ENCODE measurements around the gene GNB1. TPM values are rescaled to one million over a fixed set of nuclear protein-coding genes. Genes with fewer than 3 reads are reported as not detected.
"Not testable (repeated sequence)": the region's sequence is repeated elsewhere in the genome, so short reads cannot be mapped to it uniquely, and the experiment has no call there.

Gene GNB1
- total RNA-seq, 1 experiment from 2014 or later = 339 TPM

DNA sequence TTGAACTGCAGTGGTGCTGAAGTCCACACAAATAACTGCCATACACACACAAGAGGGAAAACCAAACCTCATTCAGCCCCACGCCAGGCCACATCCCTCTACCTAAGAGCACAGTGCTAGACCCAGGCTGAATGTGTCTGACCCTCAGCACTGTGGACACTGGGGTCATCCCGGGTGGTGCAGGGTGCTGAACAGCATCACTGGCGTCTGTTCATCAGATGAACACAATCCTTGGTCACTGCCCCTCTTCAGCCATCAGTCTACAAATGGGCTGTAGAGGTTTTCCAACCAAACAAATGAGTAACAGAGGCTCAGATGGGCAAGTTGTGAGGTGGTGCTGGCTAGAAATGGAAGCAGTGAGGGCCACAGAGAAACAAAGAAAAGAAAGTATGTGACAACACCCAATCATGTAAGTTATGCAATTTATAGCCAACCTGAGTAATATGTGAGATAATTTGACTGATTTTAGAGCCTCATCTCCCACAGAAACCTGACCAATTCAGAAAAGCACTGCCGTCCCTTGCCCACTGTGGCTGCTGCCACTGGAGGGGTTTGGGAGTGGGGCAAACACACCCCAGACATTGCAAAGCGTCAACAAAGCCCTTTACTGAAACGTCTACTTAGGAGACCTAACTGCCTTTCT is 27.9 kb downstream of the GNB1 start:
- Mint-ChIP-seq H3K27ac (peak overlapping the region; percentile 47), H3K4me1 (peaks cover 33% of the 10 kb centered on the region), H3K9me3 (no peaks in the 10 kb centered on the region), H3K27me3 (ENCODE audit: low read depth) (no peaks in the 10 kb centered on the region), H3K36me3 (no peaks in the 10 kb centered on the region; the same call in 1 of the 2 replicates), H3K4me3 (no peak overlapping the region)
- TF ChIP-seq, protein P1, sequence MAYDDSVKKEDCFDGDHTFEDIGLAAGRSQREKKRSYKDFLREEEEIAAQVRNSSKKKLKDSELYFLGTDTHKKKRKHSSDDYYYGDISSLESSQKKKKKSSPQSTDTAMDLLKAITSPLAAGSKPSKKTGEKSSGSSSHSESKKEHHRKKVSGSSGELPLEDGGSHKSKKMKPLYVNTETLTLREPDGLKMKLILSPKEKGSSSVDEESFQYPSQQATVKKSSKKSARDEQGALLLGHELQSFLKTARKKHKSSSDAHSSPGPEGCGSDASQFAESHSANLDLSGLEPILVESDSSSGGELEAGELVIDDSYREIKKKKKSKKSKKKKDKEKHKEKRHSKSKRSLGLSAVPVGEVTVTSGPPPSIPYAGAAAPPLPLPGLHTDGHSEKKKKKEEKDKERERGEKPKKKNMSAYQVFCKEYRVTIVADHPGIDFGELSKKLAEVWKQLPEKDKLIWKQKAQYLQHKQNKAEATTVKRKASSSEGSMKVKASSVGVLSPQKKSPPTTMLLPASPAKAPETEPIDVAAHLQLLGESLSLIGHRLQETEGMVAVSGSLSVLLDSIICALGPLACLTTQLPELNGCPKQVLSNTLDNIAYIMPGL (CRISPR knock-in tag; IDR thresholded peaks at IDR 0.05) = no peak
- POLR2A ChIA-PET = no interaction called here
- ATAC-seq = no peak
- CTCF ChIA-PET = interaction anchor here (1.3 to 1.5 kb wide), 2 partner anchors 36 to 37 kb away, joined by 3 read pairs; no protein-coding TSS in a partner anchor
- no peak for DNase-seq (ENCODE audit: low spot score)

DNA sequence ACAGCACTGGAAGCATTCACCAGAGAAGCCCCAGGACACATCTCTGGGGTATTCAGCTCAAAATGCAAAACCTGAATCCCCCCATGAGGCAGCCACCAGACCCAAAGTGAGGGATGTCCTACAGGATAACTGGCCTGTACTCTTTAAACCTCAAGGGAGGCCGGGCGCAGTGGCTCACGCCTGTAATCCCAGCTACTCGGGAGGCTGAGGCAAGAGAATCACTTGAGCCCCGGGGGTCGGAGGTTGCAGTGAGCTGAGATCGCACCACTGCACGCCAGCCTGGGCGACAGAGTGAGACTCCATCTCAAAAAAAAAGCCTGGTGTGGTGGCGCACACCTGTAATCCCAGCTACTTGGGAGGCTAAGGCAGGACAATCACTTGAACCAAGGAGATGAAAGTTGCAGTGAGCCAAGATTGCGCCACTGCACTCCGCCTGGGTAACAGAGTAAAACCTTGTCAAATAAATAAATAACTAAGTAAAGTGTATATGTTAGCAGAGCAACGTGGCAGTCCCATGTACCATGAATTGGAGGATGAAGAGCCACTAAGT is 29.1 kb downstream of the GNB1 start:
- ChIA-PET CTCF (interaction anchor here (0.9 to 1.8 kb wide), 5 partner anchors 14 to 73 kb away, joined by 3 to 10 read pairs (median 4); no protein-coding TSS in a partner anchor), POLR2A (interaction anchor here (1.7 kb wide), 1 partner anchor 15 kb away, joined by 4 read pairs; no protein-coding TSS in a partner anchor)
- ATAC-seq; H3K4me3 Mint-ChIP-seq; DNase-seq (ENCODE audit: low spot score); H3K36me3 Mint-ChIP-seq; H3K27ac Mint-ChIP-seq; H3K9me3 Mint-ChIP-seq; H3K27me3 Mint-ChIP-seq (ENCODE audit: low read depth): not testable (repeated sequence)
- H3K4me1 Mint-ChIP-seq = peaks cover 33% of the 10 kb centered on the region
- TF ChIP-seq ZNF121 (CRISPR knock-in tag; IDR thresholded peaks at IDR 0.05) = peak; percentile 31; the same call in 1 of the 2 replicates
- 0 out of 2 replicates have a peak, but pooled peaks have one; percentile 27 for TF ChIP-seq GTF2I (CRISPR knock-in tag; conservative IDR thresholded peaks at IDR 0.05)

DNA sequence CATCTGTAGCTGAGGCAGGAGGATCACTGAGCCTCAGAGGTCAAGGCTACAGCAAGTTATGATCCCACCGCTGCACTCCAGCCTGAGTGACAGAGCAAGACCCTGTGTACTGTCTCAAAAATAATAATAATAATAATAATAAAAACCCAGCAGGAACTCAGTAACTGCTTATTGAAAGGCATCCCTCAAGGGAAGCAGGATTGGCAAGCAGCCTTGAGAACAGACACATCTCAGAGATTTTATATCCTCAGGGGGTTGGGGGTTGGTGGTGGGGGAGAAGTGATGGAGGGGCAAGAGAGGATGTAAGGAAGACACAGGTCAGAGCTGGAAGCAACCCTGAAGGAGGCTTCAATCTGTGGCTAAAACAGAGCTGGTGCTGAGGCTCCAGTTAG is 29.6 kb downstream of the GNB1 start:
- no peaks in the 10 kb centered on the region for H3K27me3 Mint-ChIP-seq (ENCODE audit: low read depth)
- no peaks in the 10 kb centered on the region; the same call in 1 of the 2 replicates for H3K36me3 Mint-ChIP-seq
- H3K4me1 Mint-ChIP-seq = peaks cover 33% of the 10 kb centered on the region
- H3K9me3 Mint-ChIP-seq = no peaks in the 10 kb centered on the region
- CTCF ChIA-PET = interaction anchor here (0.9 to 1.8 kb wide), 4 partner anchors 14 to 72 kb away, joined by 3 to 10 read pairs (median 6); no protein-coding TSS in a partner anchor
- no peak overlapping the region for H3K4me3 Mint-ChIP-seq
- TF ChIP-seq OVOL2 (CRISPR knock-in tag; IDR thresholded peaks at IDR 0.05; ENCODE audit: borderline replicate concordance) = no peak
- TF ChIP-seq SMAD4 (CRISPR knock-in tag; IDR thresholded peaks at IDR 0.05) = no peak
- TF ChIP-seq HMGA2 (CRISPR knock-in tag; IDR thresholded peaks at IDR 0.05) = no peak
- TF ChIP-seq, protein P2, sequence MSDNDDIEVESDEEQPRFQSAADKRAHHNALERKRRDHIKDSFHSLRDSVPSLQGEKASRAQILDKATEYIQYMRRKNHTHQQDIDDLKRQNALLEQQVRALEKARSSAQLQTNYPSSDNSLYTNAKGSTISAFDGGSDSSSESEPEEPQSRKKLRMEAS (CRISPR knock-in tag; IDR thresholded peaks at IDR 0.05) = no peak
- no peak for TF ChIP-seq FOXJ3 (CRISPR knock-in tag; IDR thresholded peaks at IDR 0.05; ENCODE audit: borderline replicate concordance)
- no peak for TF ChIP-seq TEAD4 (CRISPR knock-in tag; IDR thresholded peaks at IDR 0.05)
- TF ChIP-seq, protein P3, sequence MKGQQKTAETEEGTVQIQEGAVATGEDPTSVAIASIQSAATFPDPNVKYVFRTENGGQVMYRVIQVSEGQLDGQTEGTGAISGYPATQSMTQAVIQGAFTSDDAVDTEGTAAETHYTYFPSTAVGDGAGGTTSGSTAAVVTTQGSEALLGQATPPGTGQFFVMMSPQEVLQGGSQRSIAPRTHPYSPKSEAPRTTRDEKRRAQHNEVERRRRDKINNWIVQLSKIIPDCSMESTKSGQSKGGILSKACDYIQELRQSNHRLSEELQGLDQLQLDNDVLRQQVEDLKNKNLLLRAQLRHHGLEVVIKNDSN (CRISPR knock-in tag; IDR thresholded peaks at IDR 0.05) = no peak
- TF ChIP-seq SOX15 (CRISPR knock-in tag; IDR thresholded peaks at IDR 0.05) = no peak
- no peak for TF ChIP-seq ZNF423 (CRISPR knock-in tag; IDR thresholded peaks at IDR 0.05)
- TF ChIP-seq, protein P4, sequence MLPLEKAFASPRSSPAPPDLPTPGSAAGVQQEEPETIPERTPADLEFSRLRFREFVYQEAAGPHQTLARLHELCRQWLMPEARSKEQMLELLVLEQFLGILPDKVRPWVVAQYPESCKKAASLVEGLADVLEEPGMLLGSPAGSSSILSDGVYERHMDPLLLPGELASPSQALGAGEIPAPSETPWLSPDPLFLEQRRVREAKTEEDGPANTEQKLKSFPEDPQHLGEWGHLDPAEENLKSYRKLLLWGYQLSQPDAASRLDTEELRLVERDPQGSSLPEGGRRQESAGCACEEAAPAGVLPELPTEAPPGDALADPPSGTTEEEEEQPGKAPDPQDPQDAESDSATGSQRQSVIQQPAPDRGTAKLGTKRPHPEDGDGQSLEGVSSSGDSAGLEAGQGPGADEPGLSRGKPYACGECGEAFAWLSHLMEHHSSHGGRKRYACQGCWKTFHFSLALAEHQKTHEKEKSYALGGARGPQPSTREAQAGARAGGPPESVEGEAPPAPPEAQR (CRISPR knock-in tag; IDR thresholded peaks at IDR 0.05) = no peak
- no peak for TF ChIP-seq NR2C2 (CRISPR knock-in tag; IDR thresholded peaks at IDR 0.05)
- TF ChIP-seq KAT7 (CRISPR knock-in tag; IDR thresholded peaks at IDR 0.05; ENCODE audit: borderline replicate concordance) = no peak
- TF ChIP-seq, protein P5, sequence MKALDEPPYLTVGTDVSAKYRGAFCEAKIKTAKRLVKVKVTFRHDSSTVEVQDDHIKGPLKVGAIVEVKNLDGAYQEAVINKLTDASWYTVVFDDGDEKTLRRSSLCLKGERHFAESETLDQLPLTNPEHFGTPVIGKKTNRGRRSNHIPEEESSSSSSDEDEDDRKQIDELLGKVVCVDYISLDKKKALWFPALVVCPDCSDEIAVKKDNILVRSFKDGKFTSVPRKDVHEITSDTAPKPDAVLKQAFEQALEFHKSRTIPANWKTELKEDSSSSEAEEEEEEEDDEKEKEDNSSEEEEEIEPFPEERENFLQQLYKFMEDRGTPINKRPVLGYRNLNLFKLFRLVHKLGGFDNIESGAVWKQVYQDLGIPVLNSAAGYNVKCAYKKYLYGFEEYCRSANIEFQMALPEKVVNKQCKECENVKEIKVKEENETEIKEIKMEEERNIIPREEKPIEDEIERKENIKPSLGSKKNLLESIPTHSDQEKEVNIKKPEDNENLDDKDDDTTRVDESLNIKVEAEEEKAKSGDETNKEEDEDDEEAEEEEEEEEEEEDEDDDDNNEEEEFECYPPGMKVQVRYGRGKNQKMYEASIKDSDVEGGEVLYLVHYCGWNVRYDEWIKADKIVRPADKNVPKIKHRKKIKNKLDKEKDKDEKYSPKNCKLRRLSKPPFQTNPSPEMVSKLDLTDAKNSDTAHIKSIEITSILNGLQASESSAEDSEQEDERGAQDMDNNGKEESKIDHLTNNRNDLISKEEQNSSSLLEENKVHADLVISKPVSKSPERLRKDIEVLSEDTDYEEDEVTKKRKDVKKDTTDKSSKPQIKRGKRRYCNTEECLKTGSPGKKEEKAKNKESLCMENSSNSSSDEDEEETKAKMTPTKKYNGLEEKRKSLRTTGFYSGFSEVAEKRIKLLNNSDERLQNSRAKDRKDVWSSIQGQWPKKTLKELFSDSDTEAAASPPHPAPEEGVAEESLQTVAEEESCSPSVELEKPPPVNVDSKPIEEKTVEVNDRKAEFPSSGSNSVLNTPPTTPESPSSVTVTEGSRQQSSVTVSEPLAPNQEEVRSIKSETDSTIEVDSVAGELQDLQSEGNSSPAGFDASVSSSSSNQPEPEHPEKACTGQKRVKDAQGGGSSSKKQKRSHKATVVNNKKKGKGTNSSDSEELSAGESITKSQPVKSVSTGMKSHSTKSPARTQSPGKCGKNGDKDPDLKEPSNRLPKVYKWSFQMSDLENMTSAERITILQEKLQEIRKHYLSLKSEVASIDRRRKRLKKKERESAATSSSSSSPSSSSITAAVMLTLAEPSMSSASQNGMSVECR (CRISPR knock-in tag; IDR thresholded peaks at IDR 0.05; ENCODE audit: borderline replicate concordance) = no peak
- POLR2A ChIA-PET = interaction anchor here (1.7 kb wide), 1 partner anchor 16 kb away, joined by 4 read pairs; no protein-coding TSS in a partner anchor
- no peak overlapping the region for H3K27ac Mint-ChIP-seq
- DNase-seq (ENCODE audit: low spot score) = no peak
- ATAC-seq = no peak

All from WTC11 (cell line).